Trophoblast cell (in vitro differentiated cells and primary cell): Measurements from ENCODE around the gene ST3GAL2.
"Not testable (repeated sequence)": the region's sequence is repeated elsewhere in the genome, so short reads cannot be mapped to it uniquely, and the experiment has no call there.

Experiments
- DNase-seq, 2 donors: peaks; one replicate each; pipeline ENCODE4 v3.0.0-alpha.2; 2016
- H2AFZ ChIP-seq: 2 replicates; pipeline ENCODE4 v1.6.1; 2013; ENCODE audit warnings: low read length, moderate library complexity, mild to moderate bottlenecking; ENCODE audit not compliant: insufficient read depth, poor library complexity
- H2AK5ac ChIP-seq: 2 replicates; pipeline ENCODE4 v1.6.1; 2013; ENCODE audit warnings: mild to moderate bottlenecking, low read length
- H2BK120ac ChIP-seq: 2 replicates; pipeline ENCODE4 v1.6.1; 2013; ENCODE audit warnings: low read length, mild to moderate bottlenecking, moderate library complexity; ENCODE audit not compliant: insufficient read depth, poor library complexity
- H2BK12ac ChIP-seq: 2 replicates; pipeline ENCODE4 v1.6.1; 2013; ENCODE audit warnings: mild to moderate bottlenecking, low read length, moderate library complexity
- H2BK5ac ChIP-seq: 2 replicates; pipeline ENCODE4 v1.6.1; 2013; ENCODE audit warnings: low read length, low read depth, moderate library complexity, mild to moderate bottlenecking; ENCODE audit not compliant: poor library complexity
- H3K14ac ChIP-seq: 2 replicates; pipeline ENCODE4 v1.6.1; 2013; ENCODE audit warnings: mild to moderate bottlenecking, low read length
- H3K18ac ChIP-seq: 2 replicates; pipeline ENCODE4 v1.6.1; 2013; ENCODE audit warnings: mild to moderate bottlenecking, low read length
- H3K23ac ChIP-seq: 2 replicates; pipeline ENCODE4 v1.6.1; 2013; ENCODE audit warnings: low read length
- H3K27ac ChIP-seq: 2 replicates; pipeline ENCODE4 v1.5.1; 2013; ENCODE audit warnings: low read depth, mild to moderate bottlenecking, inconsistent platforms, low read length, moderate library complexity
- H3K27me3 ChIP-seq: 2 replicates; pipeline ENCODE4 v1.6.1; 2013; ENCODE audit warnings: inconsistent platforms, mild to moderate bottlenecking, low read length, moderate library complexity; ENCODE audit not compliant: insufficient read depth
- H3K36me3 ChIP-seq, 2 experiments: 1 replicate in 1 of 2; 2 replicates in 1 of 2; pipeline ENCODE4 v1.6.1; 2013; ENCODE audit warnings: low read length in 2 of 2, mild to moderate bottlenecking in 2 of 2, moderate library complexity in 1 of 2; ENCODE audit not compliant: insufficient read depth in 2 of 2, control insufficient read depth in 1 of 2
- H3K4ac ChIP-seq: 2 replicates; pipeline ENCODE4 v1.6.1; 2013; ENCODE audit warnings: low read depth, mild to moderate bottlenecking, low read length, moderate library complexity
- H3K4me1 ChIP-seq, 2 experiments: 1 replicate in 1 of 2; 2 replicates in 1 of 2; pipeline ENCODE4 v1.6.1; 2013; ENCODE audit warnings: low read length in 2 of 2, mild to moderate bottlenecking in 2 of 2, moderate library complexity in 1 of 2; ENCODE audit not compliant: insufficient read depth in 2 of 2, control insufficient read depth in 1 of 2
- H3K4me2 ChIP-seq: 2 replicates; pipeline ENCODE4 v1.6.1; 2013; ENCODE audit warnings: inconsistent platforms, mild to moderate bottlenecking, low read length, moderate library complexity
- H3K4me3 ChIP-seq: 2 replicates; pipeline ENCODE4 v1.5.1; 2013; ENCODE audit warnings: mild to moderate bottlenecking, low read depth, low read length, inconsistent platforms
- H3K79me1 ChIP-seq: one replicate; pipeline ENCODE4 v1.6.1; 2013; ENCODE audit warnings: low read length
- H3K79me2 ChIP-seq: 2 replicates; pipeline ENCODE4 v1.6.1; 2013; ENCODE audit warnings: low read length, mild to moderate bottlenecking; ENCODE audit not compliant: control insufficient read depth, insufficient read depth, poor library complexity
- H3K9ac ChIP-seq: 2 replicates; pipeline ENCODE4 v1.6.1; 2013; ENCODE audit warnings: mild to moderate bottlenecking, low read length
- H3K9me3 ChIP-seq: 2 replicates; pipeline ENCODE4 v1.6.1; 2013; ENCODE audit warnings: low read depth, mild to moderate bottlenecking, control low read depth, inconsistent platforms, low read length; ENCODE audit not compliant: insufficient read depth
- H4K12ac ChIP-seq: 2 replicates; pipeline ENCODE4 v1.6.1; 2013; ENCODE audit warnings: low read depth, mild to moderate bottlenecking, low read length, moderate library complexity
- H4K8ac ChIP-seq: 2 replicates; pipeline ENCODE4 v1.6.1; 2013; ENCODE audit warnings: low read depth, mild to moderate bottlenecking, low read length, moderate library complexity
- H4K91ac ChIP-seq: one replicate; pipeline ENCODE4 v1.6.1; 2013; ENCODE audit warnings: low read depth, mild to moderate bottlenecking, low read length, moderate library complexity
- WGBS: extraction: QIAGEN DNeasy Blood & Tissue Kit; methylation state at CpG from one replicate; pipeline ENCODE4 v1.1.7; 2013; ENCODE audit warnings: missing lambda C conversion rate; ENCODE audit not compliant: insufficient read length, insufficient coverage; ENCODE audit errors: extremely low coverage; 5-methylcytosine and 5-hydroxymethylcytosine counted together

Gene ST3GAL2

DNA sequence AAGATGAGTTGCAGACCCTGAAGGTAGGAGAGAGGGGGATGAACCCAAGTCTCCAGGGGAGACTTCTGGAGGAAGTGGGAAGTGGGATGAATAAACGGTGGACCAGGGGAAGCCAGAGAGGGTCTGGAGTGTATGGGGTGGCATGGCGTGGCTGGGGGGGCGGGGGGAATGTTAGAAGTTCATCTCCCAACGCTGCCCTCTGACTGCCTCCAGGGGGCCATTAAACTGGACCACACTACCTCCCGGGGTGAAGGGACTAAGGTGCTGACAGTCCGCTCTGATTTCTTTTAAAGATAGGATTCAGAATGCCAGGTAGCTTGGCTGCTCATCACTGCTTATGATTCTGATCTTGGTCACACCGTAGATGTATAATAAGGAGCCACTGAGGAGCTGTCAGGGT, 21.2 kb downstream of the ST3GAL2 start:
- H3K9ac ChIP-seq: no peak overlapping the region
- H4K8ac ChIP-seq: no peak overlapping the region
- peaks cover 3% of the 10 kb centered on the region for H3K79me1 ChIP-seq
- no peak for DNase-seq
- peaks cover 11 to 17% of the 10 kb centered on the region in 2 experiments for H3K36me3 ChIP-seq
- no peak overlapping the region for H2BK120ac ChIP-seq
- no CpG with 5 or more reads among the region's 7 CpGs for WGBS
- H2BK5ac ChIP-seq: no peak overlapping the region
- H3K27ac ChIP-seq: no peak overlapping the region
- no peak overlapping the region for H3K4me3 ChIP-seq
- no peak overlapping the region for H3K14ac ChIP-seq
- no peak overlapping the region for H3K4ac ChIP-seq
- H4K12ac ChIP-seq: no peak overlapping the region
- no peak overlapping the region for H3K4me2 ChIP-seq
- H3K4me1 ChIP-seq: peaks cover 24 to 28% of the 10 kb centered on the region in 2 experiments
- H2AK5ac ChIP-seq: no peak overlapping the region
- H3K79me2 ChIP-seq: peaks cover 7% of the 10 kb centered on the region
- H2BK12ac ChIP-seq: no peak overlapping the region
- H3K27me3 ChIP-seq: no peaks in the 10 kb centered on the region
- no peak overlapping the region for H4K91ac ChIP-seq
- no peaks in the 10 kb centered on the region for H3K9me3 ChIP-seq
- H2AFZ ChIP-seq: no peak overlapping the region
- H3K23ac ChIP-seq: no peak overlapping the region
- H3K18ac ChIP-seq: no peak overlapping the region

DNA sequence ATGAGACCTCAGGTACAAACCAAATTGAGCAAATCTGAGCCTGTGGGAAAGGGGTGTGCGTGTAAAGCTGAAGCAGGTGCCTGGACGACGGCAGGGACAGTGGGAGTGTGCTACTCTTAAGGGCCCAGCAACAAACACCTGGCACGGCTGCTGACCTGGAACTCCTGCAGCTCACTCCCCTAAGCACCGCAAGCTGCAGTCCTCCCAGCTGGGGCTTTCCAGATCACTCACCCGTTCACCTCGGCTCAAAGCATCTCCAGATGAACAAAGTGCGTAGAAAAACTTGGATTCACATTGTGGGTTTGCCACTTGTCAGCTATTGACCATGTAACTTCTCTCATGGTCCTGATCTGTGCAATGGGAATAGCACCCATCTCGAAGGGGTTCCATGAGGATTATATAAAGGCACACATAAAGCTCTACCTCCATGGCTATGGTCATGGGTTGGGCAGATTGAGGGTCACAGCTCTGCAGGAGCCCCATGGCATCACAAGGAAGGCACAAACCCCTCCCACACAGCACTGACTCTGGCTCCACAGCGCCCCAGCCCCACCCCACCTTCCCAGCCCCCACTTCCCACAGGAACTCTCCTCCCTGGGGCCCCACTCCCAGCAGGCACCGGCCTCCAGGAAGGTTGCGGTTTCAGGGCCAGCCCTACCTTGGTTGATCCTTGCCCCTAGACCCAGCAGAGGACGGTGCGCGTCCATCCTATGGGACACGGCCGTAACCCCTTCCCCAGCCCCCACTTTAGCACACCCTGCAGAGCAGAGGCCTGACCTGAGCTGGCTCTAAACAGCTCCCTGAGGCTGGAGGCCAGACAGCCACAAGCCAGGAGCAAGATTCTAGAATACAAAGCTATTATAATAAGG, 21.9 kb downstream of the ST3GAL2 start:
- H3K14ac ChIP-seq: no peak overlapping the region
- no peak overlapping the region for H3K9ac ChIP-seq
- no peak overlapping the region for H2BK120ac ChIP-seq
- no peak overlapping the region for H3K27ac ChIP-seq
- no peak overlapping the region for H3K18ac ChIP-seq
- no peak for DNase-seq
- H4K12ac ChIP-seq: no peak overlapping the region
- peaks cover 3% of the 10 kb centered on the region for H3K79me2 ChIP-seq
- no peak overlapping the region for H4K91ac ChIP-seq
- no peak overlapping the region for H3K4me2 ChIP-seq
- H3K4ac ChIP-seq: peak overlapping the region; percentile 65
- H3K79me1 ChIP-seq: no peaks in the 10 kb centered on the region
- H4K8ac ChIP-seq: no peak overlapping the region
- H3K9me3 ChIP-seq: no peaks in the 10 kb centered on the region
- peaks cover 11 to 17% of the 10 kb centered on the region in 2 experiments for H3K36me3 ChIP-seq
- no peaks in the 10 kb centered on the region for H3K27me3 ChIP-seq
- no peak overlapping the region for H2AK5ac ChIP-seq
- H3K4me3 ChIP-seq: no peak overlapping the region
- no peak overlapping the region for H2BK12ac ChIP-seq
- WGBS: no CpG with 5 or more reads among the region's 17 CpGs
- no peak overlapping the region for H3K23ac ChIP-seq
- H3K4me1 ChIP-seq: peaks cover 18 to 21% of the 10 kb centered on the region in 2 experiments
- no peak overlapping the region for H2AFZ ChIP-seq
- H2BK5ac ChIP-seq: no peak overlapping the region

DNA sequence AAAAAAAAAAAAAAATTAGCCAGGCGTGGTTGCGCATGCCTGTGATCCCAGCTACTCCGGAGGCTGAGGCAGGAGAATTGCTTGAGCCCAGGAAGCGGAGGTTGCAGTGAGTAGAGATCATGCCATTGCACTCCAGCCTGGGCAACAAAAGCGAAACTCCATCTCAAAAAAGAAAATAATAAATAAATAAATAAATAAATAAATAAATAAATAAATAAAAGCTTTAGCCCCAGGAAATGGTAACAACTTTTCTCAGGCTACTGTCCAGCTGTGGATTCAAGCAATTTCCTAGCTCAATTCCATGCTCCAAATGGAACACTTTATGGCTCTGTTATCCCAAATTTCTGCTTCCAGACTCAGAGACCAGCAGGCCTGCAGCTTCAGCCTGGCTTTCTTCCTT, 25.3 kb downstream of the ST3GAL2 start:
- H4K12ac ChIP-seq, H4K8ac ChIP-seq, H2BK12ac ChIP-seq, DNase-seq, H2BK120ac ChIP-seq, H3K4me2 ChIP-seq, H3K4me3 ChIP-seq, H2AFZ ChIP-seq, H3K27me3 ChIP-seq, H3K9ac ChIP-seq, H3K79me2 ChIP-seq, H2BK5ac ChIP-seq, H3K23ac ChIP-seq, H3K14ac ChIP-seq, H3K9me3 ChIP-seq, H4K91ac ChIP-seq, H3K27ac ChIP-seq, H2AK5ac ChIP-seq, H3K4ac ChIP-seq, H3K79me1 ChIP-seq, H3K18ac ChIP-seq: not testable (repeated sequence)
- peaks cover 8 to 12% of the 10 kb centered on the region in 2 experiments for H3K36me3 ChIP-seq
- H3K4me1 ChIP-seq: peaks cover 11 to 13% of the 10 kb centered on the region in 2 experiments
- WGBS: no CpG with 5 or more reads among the region's 5 CpGs

DNA sequence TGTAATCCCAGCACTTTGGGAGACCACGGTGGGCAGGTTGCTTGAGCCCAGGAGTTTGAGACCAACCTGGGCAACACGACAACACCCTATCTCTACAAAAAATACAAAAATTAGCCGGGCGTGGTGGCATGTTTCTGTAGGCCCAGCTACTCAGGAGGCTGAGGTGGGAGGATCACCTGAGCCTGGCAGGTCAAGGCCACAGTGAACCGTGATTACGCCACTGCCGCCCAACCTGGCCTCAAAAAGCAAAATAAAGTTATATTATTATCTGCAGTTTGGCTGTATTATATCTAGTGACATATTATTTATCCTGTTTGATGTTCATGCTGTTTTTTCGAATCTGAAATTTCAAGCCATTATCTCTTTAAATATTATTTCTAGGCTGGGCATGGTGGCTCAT, 26.5 kb downstream of the ST3GAL2 start:
- WGBS: no CpG with 5 or more reads among the region's 8 CpGs
- no peak for DNase-seq
- peaks cover 4% of the 10 kb centered on the region for H3K79me2 ChIP-seq

More for the DNA sequence above, 26.5 kb downstream of the ST3GAL2 start:
- Histone ChIP-seq H2AK5ac (no peak overlapping the region), H4K8ac (no peak overlapping the region), H3K36me3 (peaks cover 8 to 12% of the 10 kb centered on the region in 2 experiments), H2AFZ (no peak overlapping the region), H3K27me3 (no peaks in the 10 kb centered on the region), H3K4me3 (no peak overlapping the region), H2BK5ac (no peak overlapping the region), H4K91ac (no peak overlapping the region), H3K14ac (no peak overlapping the region), H3K27ac (no peak overlapping the region), H3K9me3 (no peaks in the 10 kb centered on the region), H3K4me2 (no peak overlapping the region), H3K4me1 (peaks cover 12 to 13% of the 10 kb centered on the region in 2 experiments), H3K23ac (no peak overlapping the region), H4K12ac (no peak overlapping the region), H3K9ac (no peak overlapping the region), H2BK12ac (no peak overlapping the region), H3K4ac (no peak overlapping the region), H3K79me1 (no peaks in the 10 kb centered on the region), H2BK120ac (no peak overlapping the region), H3K18ac (no peak overlapping the region)
